Superior temporal gyrus (tissue), 1 donor: ENCODE results near the gene LHPP.

ENCODE experiments used
- DNase-seq: peaks from one replicate; pipeline ENCODE4 v3.0.0-alpha.2; 2016; ENCODE audit errors: extremely low spot score

The LHPP gene

GRCh38 chr10:124447751-124448466 lies 13.7 kb upstream of the LHPP start:
- no peak for DNase-seq

GRCh38 chr10:124448696-124449169 lies 12.9 kb upstream of the LHPP start:
- no peak for DNase-seq

GRCh38 chr10:124449170-124450011 lies 12.2 kb upstream of the LHPP start:
- DNase-seq, result no peak

- no peak for DNase-seq
Observed at GRCh38 chr10:124450012-124450782, 11.4 kb upstream of the LHPP start, which contains the start of gene NKX1-2. Gene NKX1-2, minus strand, starts transcription at chr10:124450035. Its CDS starts 92 bp downstream, at chr10:124449943.

- no peak for DNase-seq
Observed at GRCh38 chr10:124450783-124451057, 10.9 kb upstream of the LHPP start.

GRCh38 chr10:124451276-124451675 lies 10.3 kb upstream of the LHPP start:
- DNase-seq, result no peak

GRCh38 chr10:124453960-124454610 lies 7.5 kb upstream of the LHPP start:
- DNase-seq, result no peak

GRCh38 chr10:124455441-124455840 lies 6.2 kb upstream of the LHPP start:
- DNase-seq, result no peak

GRCh38 chr10:124458473-124458872 lies 3.1 kb upstream of the LHPP start:
- DNase-seq, result no peak

- DNase-seq, result no peak
Observed at GRCh38 chr10:124458889-124459288, 2.7 kb upstream of the LHPP start.

- no peak for DNase-seq
Observed at GRCh38 chr10:124459395-124459794, 2.2 kb upstream of the LHPP start.

- DNase-seq, result no peak
Observed at GRCh38 chr10:124460144-124460543, 1.5 kb upstream of the LHPP start.

GRCh38 chr10:124462348-124462695 lies 699 bp downstream of the LHPP start:
- no peak for DNase-seq

GRCh38 chr10:124464028-124464965 lies 2.7 kb downstream of the LHPP start:
- DNase-seq, result no peak

- DNase-seq, result no peak
Observed at GRCh38 chr10:124465003-124465776, 3.6 kb downstream of the LHPP start.

GRCh38 chr10:124465777-124466488 lies 4.3 kb downstream of the LHPP start:
- DNase-seq, result peak; percentile 28

GRCh38 chr10:124467165-124467564 lies 5.5 kb downstream of the LHPP start:
- DNase-seq, result no peak

- no peak for DNase-seq
Observed at GRCh38 chr10:124468624-124469023, 7.0 kb downstream of the LHPP start.

- no peak for DNase-seq
Observed at GRCh38 chr10:124469956-124470484, 8.4 kb downstream of the LHPP start.
